ENCODE results near the gene C2CD4D. TPM values are rescaled to one million over a fixed set of nuclear protein-coding genes. Genes with fewer than 3 reads are reported as not detected.

Gene C2CD4D
- total and polyA plus RNA-seq, 4 experiments from 2014 or later: 1.0 to 3.4 (median 1.5) TPM

DNA sequence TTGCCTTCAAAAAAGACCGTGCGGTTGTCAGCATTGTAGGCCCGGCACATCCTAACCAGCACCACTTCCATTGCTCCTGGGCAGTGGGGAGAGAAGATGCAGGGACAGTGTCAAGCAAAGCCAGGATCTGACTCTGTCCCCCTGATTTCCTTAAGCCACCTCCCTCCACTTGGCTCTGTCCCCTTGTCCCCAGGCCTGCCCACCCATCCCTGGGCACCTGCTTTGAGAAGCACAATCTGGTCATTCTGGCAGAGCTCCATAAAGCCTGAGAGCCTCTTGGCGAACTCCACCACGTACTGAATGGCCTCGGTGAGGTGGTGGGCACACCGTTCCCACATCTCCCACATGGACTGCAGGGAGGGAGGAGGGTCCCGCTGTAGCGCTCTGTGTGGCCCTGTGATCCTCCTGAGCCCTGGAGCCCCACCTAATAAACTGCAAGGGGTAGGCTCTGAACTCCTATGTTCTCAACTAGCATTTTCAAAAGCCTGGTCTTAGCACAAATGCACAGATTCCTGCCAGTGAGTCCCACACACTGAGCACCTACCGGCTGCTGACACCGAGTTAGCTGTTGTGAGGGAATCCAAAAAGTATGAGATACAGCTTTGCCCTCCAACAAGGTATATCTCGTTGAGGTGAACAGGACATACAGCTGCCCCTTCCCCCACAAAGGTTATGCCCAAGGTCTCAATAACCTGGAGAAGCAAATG, 26.2 kb downstream of the C2CD4D start:
- Mint-ChIP-seq H3K36me3 (peaks cover 13 to 19% of the 10 kb centered on the region in 2 donors), H3K4me1 (peaks cover 51 to 76% (median 61%) of the 10 kb centered on the region in 4 donors), H3K4me3 (peak overlapping the region in 2 of 8 donors; percentile 59 to 65), H3K9me3 (no peaks in the 10 kb centered on the region), H3K27me3 (no peaks in the 10 kb centered on the region), H3K27ac (peak overlapping the region in 6 of 7 donors; percentile 51 to 95 (median 78))
- intact Hi-C loops (cut with micrococcal nuclease): no loop called here
- no peaks in the 10 kb centered on the region for H3K9me3 ChIP-seq (ENCODE audit: control insufficient read depth in 1 of 2, low read length in 2 of 2)
- no peak overlapping the region for H3K4me3 ChIP-seq (ENCODE audit: low read length in 2 of 2)
- peaks cover 68% of the 10 kb centered on the region for H3K4me1 ChIP-seq (ENCODE audit: insufficient read depth, low read length)
- H3K36me3 ChIP-seq (ENCODE audit: insufficient read depth, low read length): no peaks in the 10 kb centered on the region
- DNase-seq: no peak
- no peak overlapping the region for H3K27ac ChIP-seq (ENCODE audit: low read depth, low read length)
- no peaks in the 10 kb centered on the region for H3K27me3 ChIP-seq (ENCODE audit: insufficient read depth, low read length)
- CTCF ChIA-PET (ENCODE audit: partially characterized antibody): interaction anchor here (1.1 to 2.5 kb wide), 3 partner anchors 8 to 220 kb away, joined by 3 to 10 read pairs (median 4); partner anchors contain the start of gene TDRKH
- POLR2A ChIA-PET (ENCODE audit: partially characterized antibody): interaction anchor here (0.6 to 14.6 kb wide), 6 partner anchors 11 to 443 kb away, joined by 3 to 233 read pairs (median 10); partner anchors contain the start of genes MRPL9, RORC and TDRKH

- H3K4me3 Mint-ChIP-seq: no peak overlapping the region
- intact Hi-C loops (cut with micrococcal nuclease): no loop called here
- peaks cover 16 to 26% of the 10 kb centered on the region in 2 donors for H3K36me3 Mint-ChIP-seq
- H3K9me3 Mint-ChIP-seq: no peaks in the 10 kb centered on the region
- Histone ChIP-seq H3K36me3 (ENCODE audit: insufficient read depth, low read length) (no peaks in the 10 kb centered on the region), H3K27ac (ENCODE audit: low read depth, low read length) (no peak overlapping the region), H3K27me3 (ENCODE audit: insufficient read depth, low read length) (no peaks in the 10 kb centered on the region), H3K4me1 (ENCODE audit: insufficient read depth, low read length) (peaks cover 49% of the 10 kb centered on the region), H3K9me3 (ENCODE audit: control insufficient read depth in 1 of 2, low read length in 2 of 2) (no peaks in the 10 kb centered on the region), H3K4me3 (ENCODE audit: low read length in 2 of 2) (no peak overlapping the region)
- ChIA-PET CTCF (ENCODE audit: partially characterized antibody) (interaction anchor here (1.1 to 2.5 kb wide), 5 partner anchors 11 to 25 kb away, joined by 3 to 13 read pairs (median 6); no protein-coding TSS in a partner anchor), POLR2A (ENCODE audit: partially characterized antibody) (interaction anchor here (0.9 to 14.6 kb wide), 3 partner anchors 9 to 18 kb away, joined by 3 to 233 read pairs (median 16); partner anchors contain the start of gene RORC)
- no peak for DNase-seq
- peak overlapping the region in 2 of 7 donors; percentile 10 to 39 for H3K27ac Mint-ChIP-seq
- no peaks in the 10 kb centered on the region for H3K27me3 Mint-ChIP-seq
- peaks cover 38 to 63% (median 46%) of the 10 kb centered on the region in 4 donors for H3K4me1 Mint-ChIP-seq
These were observed 28.4 kb downstream of the C2CD4D start for GRCh38 chr1:151811181-151811580.

GRCh38 chr1:151809985-151810556, 29.5 kb downstream of the C2CD4D start:
- Mint-ChIP-seq H3K27me3 (no peaks in the 10 kb centered on the region), H3K27ac (peak overlapping the region in 4 of 7 donors; percentile 39 to 83 (median 72)), H3K9me3 (no peaks in the 10 kb centered on the region), H3K4me1 (peaks cover 28 to 52% (median 36%) of the 10 kb centered on the region in 4 donors), H3K4me3 (no peak overlapping the region), H3K36me3 (peaks cover 10 to 20% of the 10 kb centered on the region in 2 donors)
- Histone ChIP-seq H3K27ac (ENCODE audit: low read depth, low read length) (no peak overlapping the region), H3K27me3 (ENCODE audit: insufficient read depth, low read length) (no peaks in the 10 kb centered on the region), H3K4me1 (ENCODE audit: insufficient read depth, low read length) (peaks cover 38% of the 10 kb centered on the region), H3K9me3 (ENCODE audit: control insufficient read depth in 1 of 2, low read length in 2 of 2) (no peaks in the 10 kb centered on the region), H3K4me3 (ENCODE audit: low read length in 2 of 2) (no peak overlapping the region), H3K36me3 (ENCODE audit: insufficient read depth, low read length) (no peaks in the 10 kb centered on the region)
- DNase-seq: no peak
- POLR2A ChIA-PET (ENCODE audit: partially characterized antibody): no interaction called here
- intact Hi-C loops (cut with micrococcal nuclease): no loop called here
- CTCF ChIA-PET (ENCODE audit: partially characterized antibody): no interaction called here

- H3K9me3 ChIP-seq (ENCODE audit: control insufficient read depth in 1 of 2, low read length in 2 of 2): no peaks in the 10 kb centered on the region
- intact Hi-C loops (cut with micrococcal nuclease): no loop called here
- ChIA-PET POLR2A (ENCODE audit: partially characterized antibody) (no interaction called here), CTCF (ENCODE audit: partially characterized antibody) (no interaction called here)
- Mint-ChIP-seq H3K9me3 (no peaks in the 10 kb centered on the region), H3K4me1 (peaks cover 23 to 45% (median 30%) of the 10 kb centered on the region in 4 donors), H3K36me3 (peaks cover 10 to 20% of the 10 kb centered on the region in 2 donors), H3K27ac (peak overlapping the region in 5 of 7 donors; percentile 57 to 83 (median 76)), H3K4me3 (no peak overlapping the region), H3K27me3 (no peaks in the 10 kb centered on the region)
- H3K4me1 ChIP-seq (ENCODE audit: insufficient read depth, low read length): peaks cover 31% of the 10 kb centered on the region
- H3K27ac ChIP-seq (ENCODE audit: low read depth, low read length): no peak overlapping the region
- no peaks in the 10 kb centered on the region for H3K36me3 ChIP-seq (ENCODE audit: insufficient read depth, low read length)
- H3K27me3 ChIP-seq (ENCODE audit: insufficient read depth, low read length): no peaks in the 10 kb centered on the region
- DNase-seq: no peak
- H3K4me3 ChIP-seq (ENCODE audit: low read length in 2 of 2): no peak overlapping the region
These were observed 30.2 kb downstream of the C2CD4D start for GRCh38 chr1:151809290-151809984.

DNA sequence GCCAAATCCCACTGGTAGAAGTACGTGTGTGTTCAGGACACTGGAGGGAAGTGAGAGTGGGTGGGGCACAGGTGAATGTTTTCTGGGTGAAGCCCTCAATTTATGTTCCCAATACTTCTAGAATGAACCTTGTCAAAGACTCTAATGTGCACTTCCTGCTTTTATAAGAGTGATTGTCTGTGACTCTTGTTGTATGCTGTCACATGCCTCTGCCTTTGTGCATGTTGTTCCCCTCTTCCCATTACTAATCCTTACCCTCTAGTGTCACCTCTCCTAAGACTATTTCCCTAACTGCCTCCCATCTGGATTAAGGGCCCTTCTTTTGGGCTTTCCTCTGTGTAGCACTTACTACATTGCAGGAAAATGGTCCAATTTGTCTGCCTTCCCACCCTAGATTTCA, 31.9 kb downstream of the C2CD4D start:
- POLR2A ChIA-PET (ENCODE audit: partially characterized antibody): interaction anchor here (1.1 to 1.4 kb wide), 3 partner anchors 13 to 44 kb away, joined by 4 to 5 read pairs (median 4); partner anchors contain the start of gene MRPL9
- Mint-ChIP-seq H3K9me3 (no peaks in the 10 kb centered on the region), H3K4me3 (no peak overlapping the region), H3K27me3 (no peaks in the 10 kb centered on the region), H3K27ac (peak overlapping the region in 4 of 7 donors; percentile 34 to 70 (median 52)), H3K36me3 (peaks cover 9 to 16% of the 10 kb centered on the region in 2 donors), H3K4me1 (peaks cover 10 to 28% (median 17%) of the 10 kb centered on the region in 4 donors)
- Histone ChIP-seq H3K36me3 (ENCODE audit: insufficient read depth, low read length) (no peaks in the 10 kb centered on the region), H3K27ac (ENCODE audit: low read depth, low read length) (no peak overlapping the region), H3K9me3 (ENCODE audit: control insufficient read depth in 1 of 2, low read length in 2 of 2) (no peaks in the 10 kb centered on the region), H3K4me1 (ENCODE audit: insufficient read depth, low read length) (peaks cover 20% of the 10 kb centered on the region), H3K4me3 (ENCODE audit: low read length in 2 of 2) (no peak overlapping the region), H3K27me3 (ENCODE audit: insufficient read depth, low read length) (no peaks in the 10 kb centered on the region)
- intact Hi-C loops (cut with micrococcal nuclease): no loop called here
- CTCF ChIA-PET (ENCODE audit: partially characterized antibody): interaction anchor here (1.1 to 1.2 kb wide), 2 partner anchors 10 to 15 kb away, joined by 3 read pairs; no protein-coding TSS in a partner anchor
- no peak for DNase-seq

- POLR2A ChIA-PET (ENCODE audit: partially characterized antibody): interaction anchor here (1.3 to 1.8 kb wide), 3 partner anchors 13 to 44 kb away, joined by 4 to 5 read pairs (median 4); partner anchors contain the start of gene MRPL9
- intact Hi-C loops (cut with micrococcal nuclease): no loop called here
- Histone ChIP-seq H3K9me3 (ENCODE audit: control insufficient read depth in 1 of 2, low read length in 2 of 2) (no peaks in the 10 kb centered on the region), H3K36me3 (ENCODE audit: insufficient read depth, low read length) (no peaks in the 10 kb centered on the region), H3K4me1 (ENCODE audit: insufficient read depth, low read length) (peaks cover 14% of the 10 kb centered on the region), H3K4me3 (ENCODE audit: low read length in 2 of 2) (no peak overlapping the region), H3K27ac (ENCODE audit: low read depth, low read length) (no peak overlapping the region), H3K27me3 (ENCODE audit: insufficient read depth, low read length) (no peaks in the 10 kb centered on the region)
- Mint-ChIP-seq H3K36me3 (peaks cover 5 to 13% of the 10 kb centered on the region in 2 donors), H3K27ac (peak overlapping the region in 1 of 7 donors; percentile 70), H3K4me1 (peaks cover 8 to 23% (median 12%) of the 10 kb centered on the region in 4 donors), H3K27me3 (no peaks in the 10 kb centered on the region), H3K9me3 (no peaks in the 10 kb centered on the region), H3K4me3 (no peak overlapping the region)
- CTCF ChIA-PET (ENCODE audit: partially characterized antibody): interaction anchor here (1.1 to 1.2 kb wide), 2 partner anchors 11 to 15 kb away, joined by 3 read pairs; no protein-coding TSS in a partner anchor
- DNase-seq: no peak
These were observed 32.5 kb downstream of the C2CD4D start for GRCh38 chr1:151807131-151807530.
